DOHH2 (cell line): ENCODE results near the gene TIPIN.
"Not testable (repeated sequence)": the region's sequence is repeated elsewhere in the genome, so short reads cannot be mapped to it uniquely, and the experiment has no call there.

Source experiments
- CTCF ChIP-seq: fragments of 200-600 bp; sonication (generic); IDR thresholded peaks from one replicate; pipeline ENCODE4 v1.5.1; 2014; ENCODE audit warnings: antibody characterized with exemption, mild to moderate bottlenecking, low read depth, low read length; ENCODE audit not compliant: poor library complexity, severe bottlenecking
- EZH2phosphoT487 ChIP-seq: fragments of 200-600 bp; sonication (generic); IDR thresholded peaks from 2 replicates; pipeline ENCODE4 v1.6.1; 2017; ENCODE audit warnings: borderline replicate concordance, mild to moderate bottlenecking, antibody characterized with exemption, low read length, moderate library complexity, mixed read lengths

GRCh38 chr15:66393037-66393436 lies 36.6 kb upstream of the TIPIN start:
- not testable (repeated sequence) for TF ChIP-seq CTCF, EZH2phosphoT487
